GM19351 (cell line): ENCODE data around the gene ZNF763.
"Not testable (repeated sequence)": the region's sequence is repeated elsewhere in the genome, so short reads cannot be mapped to it uniquely, and the experiment has no call there.

ENCODE experiments used
- ATAC-seq: cut with Tn5 transposase; IDR thresholded peaks from one replicate; pipeline ENCODE4 v1.9.1; 2021; ENCODE audit warnings: mild to moderate bottlenecking, moderate library complexity; ENCODE audit not compliant: unreplicated experiment

ZNF763 gene

DNA sequence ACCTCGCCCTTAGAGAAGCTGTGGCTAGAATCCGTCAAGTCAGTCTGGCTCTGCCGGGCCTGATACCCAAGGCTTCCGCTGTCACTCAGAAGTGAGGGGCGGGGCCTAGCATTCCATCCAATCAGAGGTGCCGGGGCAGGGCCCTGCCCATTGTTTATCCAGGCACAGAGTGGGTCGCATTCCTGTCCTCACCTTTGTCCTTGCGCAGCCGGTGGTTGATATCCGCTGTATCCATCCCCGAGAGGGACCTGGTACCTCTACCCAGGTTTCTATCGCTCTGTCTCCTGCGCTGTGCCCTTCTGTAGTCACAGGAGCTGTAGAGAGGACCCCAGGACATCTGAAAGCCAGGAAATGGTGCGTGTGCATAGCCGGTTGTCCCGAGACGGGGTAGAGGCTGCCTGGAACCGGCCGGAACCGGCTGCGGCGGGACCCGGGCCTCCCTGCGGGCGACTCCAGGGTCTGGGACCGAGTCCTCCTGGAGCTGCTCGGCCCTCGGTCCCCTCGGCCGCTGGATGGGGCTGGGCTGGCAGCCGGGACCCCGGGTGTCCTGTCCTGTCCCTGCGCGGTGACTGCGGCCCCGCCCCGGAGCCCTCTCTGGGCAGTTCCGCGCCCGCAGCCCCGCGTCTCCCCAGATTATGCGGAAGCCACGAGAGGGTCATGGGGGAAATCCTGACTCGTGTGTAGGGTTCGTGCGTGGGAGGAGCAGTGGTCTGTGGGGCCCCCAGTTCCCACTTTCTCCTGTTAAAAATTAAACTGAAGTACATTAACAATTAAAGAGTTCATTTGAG, at the start of gene ZNF763:
TSS of gene ZNF763 (plus strand) at position 183 of the 788 bp plus-strand sequence. CDS start at position 352, 169 bp downstream.
- peak; percentile 92 for ATAC-seq

DNA sequence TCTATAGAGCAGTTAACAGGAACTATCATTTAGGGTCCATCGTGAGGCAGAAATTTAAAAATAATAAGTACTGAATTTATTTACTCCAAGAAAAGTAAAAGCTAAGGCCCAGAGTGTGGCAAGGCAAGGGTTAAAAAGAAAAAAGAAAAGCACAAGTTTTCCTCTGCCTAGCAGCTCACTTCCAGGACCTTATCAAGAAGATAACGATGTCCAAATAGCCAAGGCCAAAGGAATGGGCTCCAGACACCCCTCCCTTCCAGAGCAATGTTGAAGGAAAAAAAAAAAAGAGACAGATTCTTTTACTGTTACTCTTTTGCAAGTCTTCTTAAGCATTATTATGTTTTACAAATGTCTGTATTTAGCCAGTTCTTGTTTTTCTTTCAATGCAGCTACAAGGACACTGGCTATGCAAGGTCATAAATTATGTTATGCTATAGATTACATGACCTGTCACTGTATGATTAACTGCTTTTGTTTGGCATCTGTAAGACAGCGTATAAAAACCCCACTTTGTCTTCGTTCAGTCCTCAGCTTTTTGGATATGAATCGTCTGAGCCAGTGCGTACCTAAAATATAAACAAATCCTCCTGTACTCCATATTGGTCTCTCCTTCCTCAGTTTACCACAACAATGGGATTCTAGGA, 42.9 kb upstream of the ZNF763 start:
- no peak for ATAC-seq

DNA sequence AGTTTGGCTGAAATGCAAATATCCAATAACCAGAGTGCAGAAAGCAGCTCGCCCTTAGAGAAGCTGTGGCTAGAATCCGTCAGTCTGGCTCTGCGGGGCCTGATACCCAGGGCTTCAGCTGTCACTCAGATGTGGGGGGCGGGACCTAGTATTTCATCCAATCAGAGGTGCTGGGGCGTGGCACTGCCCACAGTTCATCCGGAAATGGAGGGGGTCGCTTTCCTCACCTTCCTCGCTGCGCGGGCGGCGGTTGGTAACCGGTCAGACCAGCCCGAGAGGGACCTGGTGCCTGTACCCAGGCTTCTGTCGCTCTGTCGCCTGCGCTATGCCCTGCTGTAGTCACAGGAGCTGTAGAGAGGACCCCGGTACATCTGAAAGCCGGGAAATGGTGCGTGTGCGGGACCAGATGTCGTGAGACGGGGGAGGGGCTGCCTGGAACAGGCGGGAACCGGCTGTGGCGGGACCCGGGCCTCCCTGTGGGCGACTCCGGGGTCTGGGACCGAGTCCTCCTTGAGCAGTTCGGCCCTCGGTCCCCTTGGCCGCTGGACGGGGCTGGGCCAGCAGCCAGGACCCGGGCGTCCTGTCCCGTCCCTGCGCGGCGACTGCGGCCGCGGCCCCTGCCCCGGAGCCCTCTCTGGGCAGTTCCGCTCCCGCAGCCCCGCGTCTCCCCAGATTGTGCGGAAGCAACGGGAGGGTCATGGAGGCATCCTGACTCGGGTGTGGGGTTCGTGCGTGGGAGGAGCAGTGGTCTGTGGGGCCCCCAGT, 39.8 kb upstream of the ZNF763 start, which contains the start of gene ZNF700:
TSS of gene ZNF700 (plus strand) at position 222 of the 765 bp plus-strand sequence. CDS start at position 326, 104 bp downstream.
- ATAC-seq: peak; percentile 89

DNA sequence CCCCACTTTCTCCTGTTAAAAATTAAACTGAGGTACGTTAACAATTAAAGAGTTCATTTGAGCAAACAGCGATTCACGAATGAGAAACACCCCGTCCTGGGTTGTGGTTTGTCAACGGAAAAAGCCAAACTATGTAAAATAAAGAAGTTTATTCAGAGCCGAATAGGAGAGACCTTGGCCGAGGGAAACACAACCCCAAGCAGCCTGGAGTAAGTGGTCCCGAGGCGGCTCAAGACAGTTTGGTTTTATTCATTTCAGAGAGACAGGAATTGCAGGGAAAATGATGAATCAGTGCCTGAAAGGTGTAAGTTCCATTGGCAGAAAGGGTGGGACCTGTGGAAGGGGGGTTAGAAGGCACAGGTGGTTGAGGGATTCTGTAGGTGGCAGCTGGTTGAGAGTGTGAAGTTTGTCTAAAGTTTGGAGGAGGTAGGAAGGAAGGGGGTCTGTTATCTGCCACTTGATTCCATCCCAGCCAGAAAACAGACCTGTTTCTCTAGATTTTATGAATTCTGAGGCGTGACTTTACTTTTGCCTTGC, 39.1 kb upstream of the ZNF763 start:
- not testable (repeated sequence) for ATAC-seq

DNA sequence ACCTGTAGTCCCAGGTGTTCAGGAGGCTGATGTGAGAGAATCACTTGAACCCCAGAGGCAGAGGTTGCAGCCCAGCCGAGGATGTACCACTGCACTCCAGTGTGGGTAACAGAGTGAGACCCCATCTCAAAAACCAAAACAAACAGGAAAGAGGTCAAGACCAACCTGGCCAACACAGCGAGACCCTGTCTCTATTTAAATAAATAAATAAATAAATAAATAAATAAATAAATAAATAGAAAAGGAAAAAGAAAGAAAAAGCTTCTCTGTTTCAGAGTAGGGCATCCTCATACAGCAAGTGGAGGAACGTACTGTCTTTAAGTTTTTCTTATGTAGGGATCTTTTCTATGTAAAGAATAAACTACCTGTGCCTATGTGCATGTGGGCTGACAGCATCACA, 37.6 kb upstream of the ZNF763 start:
- ATAC-seq: no peak

DNA sequence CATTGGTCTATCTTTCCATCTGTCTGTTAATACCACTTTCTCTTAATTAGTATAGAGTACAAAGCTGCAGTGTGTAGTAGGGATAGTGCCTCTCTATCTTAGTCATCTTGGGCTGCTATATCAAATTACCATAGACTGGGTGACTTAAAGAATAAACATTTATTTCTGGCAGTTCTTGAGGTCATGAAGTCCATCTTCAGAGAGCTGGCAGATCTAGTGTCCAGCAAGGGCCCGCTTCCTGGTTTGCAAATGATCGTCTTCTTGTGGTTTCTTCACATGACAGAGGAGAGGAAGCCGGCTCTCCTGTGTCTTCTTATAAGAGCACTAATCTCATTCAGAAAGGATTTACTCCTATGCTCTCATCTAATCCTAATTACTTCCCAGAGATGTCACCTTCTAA, 33.8 kb upstream of the ZNF763 start:
- no peak for ATAC-seq

DNA sequence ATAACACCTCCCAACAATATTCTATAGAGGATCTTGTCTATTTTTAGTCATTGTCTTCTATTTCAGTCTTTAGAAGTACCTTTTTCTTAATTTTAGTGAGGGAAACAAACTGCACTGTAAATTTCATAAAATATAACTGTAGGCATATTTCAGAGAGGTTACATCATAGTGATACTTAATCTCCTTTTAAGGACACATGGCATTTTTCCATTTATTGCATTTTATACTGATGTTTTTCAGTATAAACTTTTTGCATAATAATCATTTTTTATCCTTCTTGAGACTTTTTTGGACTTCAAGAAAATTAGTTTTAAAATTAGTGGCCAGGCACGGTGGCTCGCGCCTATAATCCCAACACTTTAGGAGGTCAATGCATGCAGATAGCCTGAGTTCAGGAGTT, 33.3 kb upstream of the ZNF763 start:
- no peak for ATAC-seq

DNA sequence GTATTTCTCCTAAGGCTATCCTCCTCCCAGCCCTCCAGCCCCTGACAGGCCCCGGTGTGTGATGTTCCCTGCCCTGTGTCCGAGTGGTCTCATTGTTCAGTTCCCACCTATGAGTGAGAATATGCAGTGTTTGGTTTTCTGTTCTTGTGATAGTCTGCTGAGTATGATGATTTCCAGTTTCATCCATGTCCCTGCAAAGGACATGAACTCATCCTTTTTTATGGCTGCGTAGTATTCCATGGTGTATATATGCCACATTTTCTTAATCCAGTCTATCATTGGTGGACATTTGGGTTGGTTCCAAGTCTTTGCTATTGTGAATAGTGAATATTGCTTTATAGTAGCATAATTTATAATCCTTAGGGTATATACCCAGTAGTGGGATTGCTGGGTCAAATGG, 29.0 kb upstream of the ZNF763 start:
- not testable (repeated sequence) for ATAC-seq

DNA sequence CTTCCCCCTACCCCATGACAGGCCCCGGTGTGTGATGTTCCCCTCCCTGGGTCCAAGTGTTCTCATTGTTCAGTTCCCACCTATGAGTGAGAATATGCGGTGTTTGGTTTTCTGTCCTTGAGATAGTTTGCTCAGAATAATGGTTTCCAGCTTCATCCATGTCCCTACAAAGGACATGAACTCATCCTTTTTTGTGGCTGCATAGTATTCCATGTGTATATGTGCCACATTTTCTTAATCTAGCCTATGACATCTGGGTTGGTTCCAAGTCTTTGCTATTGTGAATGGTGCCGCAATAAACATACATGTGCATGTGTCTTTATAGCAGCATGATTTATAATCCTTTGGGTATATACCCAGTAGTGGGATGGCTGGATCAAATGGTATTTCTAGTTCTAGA, 26.5 kb upstream of the ZNF763 start:
- ATAC-seq: not testable (repeated sequence)

DNA sequence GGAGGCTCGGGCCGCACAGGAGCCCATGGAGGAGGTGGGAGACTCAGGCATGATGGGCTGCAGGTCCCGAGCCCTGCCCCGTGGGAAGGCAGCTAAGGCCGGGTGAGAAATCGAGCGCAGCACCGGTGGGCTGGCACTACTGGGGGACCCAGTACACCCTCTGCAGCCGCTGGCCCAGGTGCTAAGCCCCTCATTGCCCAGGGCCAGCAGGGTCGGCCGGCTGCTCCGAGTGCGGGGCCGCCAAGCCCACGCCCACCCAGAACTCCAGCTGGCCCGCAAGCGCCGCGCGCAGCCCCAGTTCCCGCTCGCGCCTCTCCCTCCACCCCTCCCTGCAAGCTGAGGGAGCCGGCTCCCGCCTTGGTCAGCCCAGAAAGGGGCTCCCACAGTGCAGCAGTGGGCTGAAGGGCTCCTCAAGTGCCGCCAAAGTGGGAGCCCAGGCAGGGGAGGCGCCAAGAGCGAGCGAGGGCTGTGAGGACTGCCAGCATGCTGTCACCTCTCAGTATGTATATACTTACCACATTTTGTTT, 23.4 kb upstream of the ZNF763 start:
- ATAC-seq: not testable (repeated sequence)

DNA sequence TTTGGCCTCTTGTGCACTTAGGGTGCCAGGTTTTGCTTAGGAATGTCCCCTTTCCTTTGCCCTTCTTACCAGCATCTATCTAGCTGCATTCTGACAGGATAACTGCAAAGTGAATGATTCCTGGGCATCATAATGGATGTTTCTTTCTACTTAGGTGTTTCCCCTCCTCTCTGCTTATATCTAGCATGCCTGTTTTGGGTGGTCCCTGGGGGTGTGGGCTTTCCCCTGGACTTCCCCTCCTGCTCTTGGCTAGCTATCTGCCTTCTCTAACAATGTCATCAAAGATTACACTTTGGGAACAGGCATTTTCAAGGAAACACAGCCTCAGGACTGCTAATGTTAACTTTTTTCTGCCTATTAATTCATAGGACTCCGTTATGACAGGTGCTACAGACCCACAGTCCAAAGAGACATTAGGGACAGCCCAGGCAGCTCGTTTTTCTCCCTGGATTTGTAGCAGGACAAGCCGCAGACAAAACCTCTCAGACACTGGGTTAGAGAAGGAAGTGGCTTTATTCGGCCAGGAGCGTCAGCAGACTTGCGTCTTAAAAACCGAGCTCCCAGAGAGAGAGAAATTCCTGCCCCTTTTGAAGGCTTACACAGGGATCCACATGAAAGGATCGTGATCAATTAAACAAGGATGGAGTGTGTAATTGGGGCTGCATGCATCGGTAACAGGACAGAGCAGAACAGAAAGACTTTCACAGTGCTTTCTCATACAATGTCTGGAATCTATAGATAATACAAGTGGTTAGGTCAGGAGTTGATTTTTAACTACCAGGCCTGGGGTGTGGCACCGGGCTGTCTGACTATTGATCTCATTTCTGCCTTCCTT, 22.6 kb upstream of the ZNF763 start:
- no peak for ATAC-seq

DNA sequence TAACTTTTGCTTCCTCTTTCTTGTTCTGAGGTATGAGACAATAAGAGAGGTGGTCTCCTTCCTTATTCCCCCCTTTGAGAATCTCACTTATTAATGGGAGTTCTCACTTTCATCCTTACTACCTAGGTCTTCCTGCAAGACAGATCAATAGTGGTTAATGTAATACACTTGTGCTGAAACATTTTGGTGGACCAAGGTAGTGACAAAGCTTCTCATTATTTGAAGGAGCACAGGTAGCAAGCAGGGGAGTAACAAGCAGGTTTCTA, 22.1 kb upstream of the ZNF763 start:
- ATAC-seq: no peak

DNA sequence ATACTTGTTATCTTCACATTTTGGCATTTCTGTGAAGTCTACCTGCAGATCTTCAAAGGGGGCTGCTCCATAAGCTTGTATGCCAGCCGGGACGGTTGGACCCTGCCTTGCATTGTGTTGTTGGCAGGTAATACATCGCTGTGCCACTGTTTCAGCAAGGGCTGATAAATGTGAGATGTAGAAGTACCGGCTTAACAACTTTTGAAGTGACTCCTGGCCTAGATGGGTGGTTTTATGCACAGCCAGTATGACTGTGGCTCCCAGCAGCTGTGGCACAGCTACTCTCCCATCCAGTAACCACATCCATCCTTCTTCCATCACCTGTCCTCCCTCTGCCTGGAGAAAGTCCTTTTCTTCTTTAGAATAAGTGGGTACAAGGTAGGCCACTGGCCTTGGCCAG, 20.2 kb upstream of the ZNF763 start:
- no peak for ATAC-seq

DNA sequence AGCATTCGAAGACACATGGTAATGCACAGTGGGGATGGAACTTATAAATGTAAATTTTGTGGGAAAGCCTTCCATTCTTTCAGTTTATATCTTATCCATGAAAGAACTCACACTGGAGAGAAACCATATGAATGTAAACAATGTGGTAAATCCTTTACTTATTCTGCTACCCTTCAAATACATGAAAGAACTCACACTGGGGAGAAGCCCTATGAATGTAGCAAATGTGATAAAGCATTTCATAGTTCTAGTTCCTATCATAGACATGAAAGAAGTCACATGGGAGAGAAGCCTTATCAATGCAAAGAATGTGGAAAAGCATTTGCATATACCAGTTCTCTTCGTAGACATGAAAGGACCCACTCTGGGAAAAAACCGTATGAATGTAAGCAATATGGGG, 16.2 kb upstream of the ZNF763 start:
- ATAC-seq: no peak

DNA sequence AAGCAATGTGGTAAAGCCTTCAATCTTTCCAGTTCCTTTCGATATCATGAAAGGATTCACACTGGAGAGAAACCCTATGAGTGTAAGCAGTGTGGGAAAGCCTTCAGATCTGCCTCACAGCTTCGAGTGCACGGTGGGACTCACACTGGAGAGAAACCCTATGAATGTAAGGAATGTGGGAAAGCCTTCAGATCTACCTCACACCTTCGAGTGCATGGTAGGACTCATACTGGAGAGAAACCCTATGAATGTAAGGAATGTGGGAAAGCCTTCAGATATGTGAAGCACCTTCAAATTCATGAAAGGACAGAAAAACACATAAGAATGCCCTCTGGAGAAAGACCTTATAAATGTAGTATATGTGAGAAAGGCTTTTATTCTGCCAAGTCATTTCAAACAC, 15.6 kb upstream of the ZNF763 start:
- ATAC-seq: no peak

DNA sequence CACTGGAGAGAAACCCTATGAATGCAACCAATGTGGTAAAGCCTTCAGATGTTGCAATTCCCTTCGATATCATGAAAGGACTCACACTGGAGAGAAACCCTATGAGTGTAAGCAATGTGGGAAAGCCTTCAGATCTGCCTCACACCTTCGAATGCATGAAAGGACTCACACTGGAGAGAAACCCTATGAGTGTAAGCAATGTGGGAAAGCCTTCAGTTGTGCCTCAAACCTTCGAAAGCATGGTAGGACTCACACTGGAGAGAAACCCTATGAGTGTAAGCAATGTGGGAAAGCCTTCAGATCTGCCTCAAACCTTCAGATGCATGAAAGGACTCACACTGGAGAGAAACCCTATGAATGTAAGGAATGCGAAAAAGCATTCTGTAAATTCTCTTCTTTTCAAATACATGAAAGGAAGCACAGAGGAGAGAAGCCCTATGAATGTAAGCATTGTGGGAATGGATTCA, 15.2 kb upstream of the ZNF763 start:
- ATAC-seq: not testable (repeated sequence)

DNA sequence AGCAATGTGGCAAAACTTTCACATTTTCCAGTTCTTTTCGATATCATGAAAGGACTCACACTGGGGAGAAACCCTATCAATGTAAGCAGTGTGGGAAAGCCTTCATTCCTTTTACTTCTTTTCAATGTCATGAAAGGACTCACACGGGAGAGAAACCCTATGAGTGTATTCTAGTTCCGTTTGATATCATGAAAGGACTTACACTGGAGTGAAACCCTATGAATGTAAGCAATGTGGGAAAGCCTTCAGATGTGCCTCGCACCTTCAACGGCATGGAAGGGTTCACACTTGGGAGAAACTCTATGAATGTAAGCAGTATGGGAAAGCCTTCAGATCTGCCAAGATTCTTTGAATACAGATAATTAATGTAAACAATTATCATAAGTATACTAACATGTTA, 14.5 kb upstream of the ZNF763 start:
- ATAC-seq: no peak

DNA sequence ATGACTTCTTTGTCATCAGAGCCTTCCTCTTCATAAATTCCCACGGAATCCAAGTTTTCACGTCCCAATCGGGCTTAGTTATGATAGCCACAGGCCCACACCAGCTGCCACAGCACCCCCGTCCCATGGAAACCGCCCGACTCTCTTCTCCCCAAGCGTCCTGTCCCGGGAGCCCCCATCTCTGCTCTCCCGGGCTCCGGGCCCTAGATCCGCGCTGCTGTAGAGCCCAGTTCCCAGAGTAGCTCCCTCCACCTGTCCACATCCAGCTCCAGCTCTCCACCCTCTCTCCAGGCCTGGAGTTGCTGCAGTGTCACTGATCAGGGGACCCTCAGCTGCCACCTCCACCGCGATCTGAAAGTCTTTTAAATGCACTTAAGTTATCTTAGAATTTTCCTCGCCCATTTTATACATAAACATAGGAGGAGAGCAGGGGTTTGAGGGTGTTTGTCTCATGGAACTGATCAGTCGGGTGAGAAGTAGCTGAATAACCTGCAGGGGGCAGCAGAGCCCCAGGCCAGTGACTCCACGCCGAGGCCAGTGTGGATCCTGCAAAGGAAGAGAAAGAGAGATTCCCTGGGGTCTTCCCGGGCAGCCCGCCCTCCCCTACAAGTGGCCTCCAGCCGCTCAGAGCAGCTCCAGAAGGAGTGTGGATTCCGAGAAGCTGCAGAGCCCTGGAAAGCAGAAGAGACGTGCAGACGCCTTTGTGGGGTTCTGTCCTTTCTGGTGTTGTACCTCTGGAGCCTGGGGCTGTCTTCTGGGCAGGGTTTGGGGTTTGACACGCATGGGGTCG, 1.1 kb upstream of the ZNF763 start:
- ATAC-seq: no peak

DNA sequence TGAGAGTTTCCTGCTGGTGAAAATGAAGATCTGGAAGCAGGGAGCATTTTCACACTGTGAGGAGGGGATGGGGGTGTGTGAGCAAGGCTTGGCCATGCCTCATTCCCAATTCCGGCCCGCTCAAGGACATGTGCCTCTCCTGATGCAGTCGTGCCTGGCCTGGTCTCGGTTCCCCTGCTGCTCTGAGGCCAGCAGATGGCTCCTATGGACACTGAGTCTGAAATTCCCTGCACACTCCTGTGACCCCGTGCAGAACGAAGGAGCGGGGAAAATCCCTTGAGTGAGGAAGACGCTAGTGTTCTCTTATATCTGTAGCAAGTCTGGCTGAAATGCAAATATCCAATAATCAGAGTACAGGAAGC, 363 bp upstream of the ZNF763 start:
- ATAC-seq: no peak

DNA sequence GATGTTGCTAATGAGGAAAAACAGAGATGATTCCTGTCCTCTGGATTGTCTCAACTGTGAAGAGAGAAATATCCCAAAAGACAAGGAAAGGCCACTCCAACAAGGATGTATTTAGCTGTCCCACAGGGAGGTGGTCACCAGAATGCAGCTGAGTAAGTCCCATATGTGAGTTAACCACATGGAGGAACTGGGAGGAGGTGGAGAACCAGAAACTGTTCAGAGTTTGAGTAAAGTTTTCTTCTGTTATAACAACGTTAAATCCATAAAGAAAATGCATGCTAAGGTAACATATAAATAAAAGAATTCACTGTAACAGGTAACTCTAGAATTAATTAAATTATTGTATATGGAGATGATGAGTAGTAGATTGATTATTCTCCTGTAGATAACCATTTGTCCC, 5.3 kb downstream of the ZNF763 start:
- ATAC-seq: no peak
